ENCODE measurements around the gene LAMA4.

Gene LAMA4

GRCh38 chr6:112087916-112088315, 166.5 kb downstream of the LAMA4 start:
- in situ Hi-C loops (cut with HindIII; ENCODE audit: low sequenced_read_pairs), result no loop called here
- TF ChIP-seq, protein P1, sequence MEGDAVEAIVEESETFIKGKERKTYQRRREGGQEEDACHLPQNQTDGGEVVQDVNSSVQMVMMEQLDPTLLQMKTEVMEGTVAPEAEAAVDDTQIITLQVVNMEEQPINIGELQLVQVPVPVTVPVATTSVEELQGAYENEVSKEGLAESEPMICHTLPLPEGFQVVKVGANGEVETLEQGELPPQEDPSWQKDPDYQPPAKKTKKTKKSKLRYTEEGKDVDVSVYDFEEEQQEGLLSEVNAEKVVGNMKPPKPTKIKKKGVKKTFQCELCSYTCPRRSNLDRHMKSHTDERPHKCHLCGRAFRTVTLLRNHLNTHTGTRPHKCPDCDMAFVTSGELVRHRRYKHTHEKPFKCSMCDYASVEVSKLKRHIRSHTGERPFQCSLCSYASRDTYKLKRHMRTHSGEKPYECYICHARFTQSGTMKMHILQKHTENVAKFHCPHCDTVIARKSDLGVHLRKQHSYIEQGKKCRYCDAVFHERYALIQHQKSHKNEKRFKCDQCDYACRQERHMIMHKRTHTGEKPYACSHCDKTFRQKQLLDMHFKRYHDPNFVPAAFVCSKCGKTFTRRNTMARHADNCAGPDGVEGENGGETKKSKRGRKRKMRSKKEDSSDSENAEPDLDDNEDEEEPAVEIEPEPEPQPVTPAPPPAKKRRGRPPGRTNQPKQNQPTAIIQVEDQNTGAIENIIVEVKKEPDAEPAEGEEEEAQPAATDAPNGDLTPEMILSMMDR (IDR thresholded peaks at IDR 0.05; ENCODE audit: low read depth, low read length, missing control alignments), result no peak
- peak overlapping the region; percentile 82 for H3K4me3 ChIP-seq (ENCODE audit: low read depth, low read length)
- no peak for DNase-seq (ENCODE audit: low read depth)

- peak; percentile 89 for DNase-seq (ENCODE audit: low read depth)
- peak within 1 kb of the TSS; percentile 82 for H3K4me3 ChIP-seq (ENCODE audit: low read depth, low read length)
- in situ Hi-C loops (cut with HindIII; ENCODE audit: low sequenced_read_pairs), result no loop called here
- TF ChIP-seq, protein P1 (IDR thresholded peaks at IDR 0.05; ENCODE audit: low read depth, low read length, missing control alignments), result no peak
Observed at GRCh38 chr6:112087136-112087911, 167.0 kb downstream of the LAMA4 start, which contains the start of the genes FAM229B and TUBE1. TSS of gene FAM229B (plus strand) at chr6:112087591. CDS start at chr6:112099284, 11,693 bp downstream. TSS of gene TUBE1 (minus strand) at chr6:112087482. CDS start at chr6:112087434, 48 bp downstream.

DNA sequence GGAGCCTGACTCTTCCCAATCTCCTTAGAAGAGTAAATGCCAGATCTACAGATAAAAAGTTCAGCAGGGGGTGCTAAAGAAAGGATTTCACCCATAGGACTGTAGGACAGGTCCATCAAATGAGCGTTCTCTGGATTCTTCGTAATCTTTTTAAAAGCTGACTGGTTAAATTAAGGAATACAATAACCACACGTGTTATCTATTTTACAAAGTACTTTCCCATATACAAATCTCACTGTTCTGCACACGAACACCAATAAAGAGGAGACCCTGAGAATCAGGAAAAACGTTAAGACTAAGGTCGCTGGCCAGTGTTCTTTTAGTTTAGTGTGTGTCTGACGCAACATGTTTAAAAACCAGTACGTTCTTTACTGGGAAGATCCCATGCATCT, 167.6 kb downstream of the LAMA4 start:
- TF ChIP-seq, protein P1 (IDR thresholded peaks at IDR 0.05; ENCODE audit: low read depth, low read length, missing control alignments), result peak; percentile 34
- DNase-seq (ENCODE audit: low read depth), result peak; percentile 11
- peak overlapping the region; percentile 82 for H3K4me3 ChIP-seq (ENCODE audit: low read depth, low read length)
- in situ Hi-C loops (cut with HindIII; ENCODE audit: low sequenced_read_pairs), result no loop called here

GRCh38 chr6:112085286-112086065, 168.9 kb downstream of the LAMA4 start:
- in situ Hi-C loops (cut with HindIII; ENCODE audit: low sequenced_read_pairs), result no loop called here
- DNase-seq (ENCODE audit: low read depth), result no peak
- TF ChIP-seq, protein P1 (IDR thresholded peaks at IDR 0.05; ENCODE audit: low read depth, low read length, missing control alignments), result no peak
- no peak overlapping the region for H3K4me3 ChIP-seq (ENCODE audit: low read depth, low read length)

DNA sequence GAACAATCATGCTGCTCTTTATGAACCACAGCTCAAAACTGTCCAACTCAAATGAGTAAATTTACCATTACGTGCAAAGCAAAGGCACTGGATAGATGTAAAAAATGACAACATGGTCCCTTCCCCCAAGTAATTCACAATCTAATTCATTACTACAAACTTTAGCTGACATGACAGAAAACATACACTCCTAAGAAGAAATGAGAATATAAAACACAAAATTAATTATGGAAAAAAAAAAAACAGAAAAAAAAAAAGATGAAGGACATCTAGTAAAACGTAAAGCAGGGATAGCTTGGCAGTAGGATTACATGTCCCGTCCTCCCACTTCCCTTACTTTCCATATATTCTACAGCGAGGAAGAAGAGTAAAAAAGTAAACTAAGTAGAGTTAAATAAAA, 172.8 kb downstream of the LAMA4 start:
- TF ChIP-seq, protein P1 (IDR thresholded peaks at IDR 0.05; ENCODE audit: low read depth, low read length, missing control alignments), result no peak
- in situ Hi-C loops (cut with HindIII; ENCODE audit: low sequenced_read_pairs), result no loop called here

DNA sequence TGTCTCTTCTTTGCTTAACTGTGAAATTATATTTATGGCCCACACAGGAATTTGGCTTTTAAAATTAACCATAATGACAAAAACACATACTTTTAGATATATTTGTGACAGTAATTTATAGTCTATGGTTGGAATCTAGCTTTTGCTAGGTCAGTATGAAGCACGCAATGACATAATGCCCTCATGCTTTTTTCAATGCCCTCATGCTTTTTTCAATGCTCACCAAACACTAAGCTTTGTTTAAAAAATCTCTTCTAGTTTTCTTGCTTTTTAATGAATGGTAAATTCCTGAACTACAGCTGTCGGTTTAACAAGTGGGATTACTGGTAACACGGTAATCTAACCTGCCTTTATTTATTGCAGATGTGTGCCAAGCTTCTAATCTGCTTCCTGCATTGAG, 187.8 kb downstream of the LAMA4 start:
- in situ Hi-C loops (cut with HindIII; ENCODE audit: low sequenced_read_pairs), result no loop called here
- TF ChIP-seq, protein P1 (IDR thresholded peaks at IDR 0.05; ENCODE audit: low read depth, low read length, missing control alignments), result no peak
- H3K4me3 ChIP-seq (ENCODE audit: low read depth, low read length), result no peak overlapping the region
- DNase-seq (ENCODE audit: low read depth), result no peak

More for the DNA sequence above, 172.8 kb downstream of the LAMA4 start:
- no peak for DNase-seq (ENCODE audit: low read depth)
- no peak overlapping the region for H3K4me3 ChIP-seq (ENCODE audit: low read depth, low read length)

All from astrocyte of the cerebellum (primary cell).